ENCODE measurements around the gene SUSD5.

Gene SUSD5

DNA sequence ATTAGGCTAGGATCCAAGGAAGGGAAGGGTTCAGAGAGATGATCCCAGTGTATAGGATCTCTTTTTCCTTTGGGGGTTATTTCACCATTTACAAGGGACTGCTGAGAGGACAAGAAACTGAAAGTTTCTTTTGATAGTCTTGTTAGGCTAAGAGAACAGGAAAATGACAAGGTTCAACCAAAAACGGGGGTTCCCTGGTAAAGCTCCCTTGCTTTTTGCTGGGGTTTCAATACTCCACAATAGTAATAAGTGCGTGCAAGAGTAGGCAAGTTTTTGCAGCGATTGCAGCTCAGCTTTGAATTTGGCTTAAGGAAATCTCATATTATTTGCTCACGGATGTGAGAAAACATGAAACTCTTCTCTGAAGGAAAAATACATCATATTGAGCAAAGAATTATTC is 18.8 kb upstream of the SUSD5 start:
- H3K4me3 ChIP-seq (ENCODE audit: low read depth, low read length), result no peak overlapping the region
- no peak for DNase-seq (ENCODE audit: low read depth)
- TF ChIP-seq, protein P1, sequence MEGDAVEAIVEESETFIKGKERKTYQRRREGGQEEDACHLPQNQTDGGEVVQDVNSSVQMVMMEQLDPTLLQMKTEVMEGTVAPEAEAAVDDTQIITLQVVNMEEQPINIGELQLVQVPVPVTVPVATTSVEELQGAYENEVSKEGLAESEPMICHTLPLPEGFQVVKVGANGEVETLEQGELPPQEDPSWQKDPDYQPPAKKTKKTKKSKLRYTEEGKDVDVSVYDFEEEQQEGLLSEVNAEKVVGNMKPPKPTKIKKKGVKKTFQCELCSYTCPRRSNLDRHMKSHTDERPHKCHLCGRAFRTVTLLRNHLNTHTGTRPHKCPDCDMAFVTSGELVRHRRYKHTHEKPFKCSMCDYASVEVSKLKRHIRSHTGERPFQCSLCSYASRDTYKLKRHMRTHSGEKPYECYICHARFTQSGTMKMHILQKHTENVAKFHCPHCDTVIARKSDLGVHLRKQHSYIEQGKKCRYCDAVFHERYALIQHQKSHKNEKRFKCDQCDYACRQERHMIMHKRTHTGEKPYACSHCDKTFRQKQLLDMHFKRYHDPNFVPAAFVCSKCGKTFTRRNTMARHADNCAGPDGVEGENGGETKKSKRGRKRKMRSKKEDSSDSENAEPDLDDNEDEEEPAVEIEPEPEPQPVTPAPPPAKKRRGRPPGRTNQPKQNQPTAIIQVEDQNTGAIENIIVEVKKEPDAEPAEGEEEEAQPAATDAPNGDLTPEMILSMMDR (IDR thresholded peaks at IDR 0.05; ENCODE audit: control insufficient read depth, extremely low read depth, insufficient read depth), result no peak

GRCh38 chr3:33236005-33236404 is 17.4 kb upstream of the SUSD5 start:
- TF ChIP-seq, protein P1 (IDR thresholded peaks at IDR 0.05; ENCODE audit: control insufficient read depth, extremely low read depth, insufficient read depth), result no peak
- no peak overlapping the region for H3K4me3 ChIP-seq (ENCODE audit: low read depth, low read length)
- no peak for DNase-seq (ENCODE audit: low read depth)

DNA sequence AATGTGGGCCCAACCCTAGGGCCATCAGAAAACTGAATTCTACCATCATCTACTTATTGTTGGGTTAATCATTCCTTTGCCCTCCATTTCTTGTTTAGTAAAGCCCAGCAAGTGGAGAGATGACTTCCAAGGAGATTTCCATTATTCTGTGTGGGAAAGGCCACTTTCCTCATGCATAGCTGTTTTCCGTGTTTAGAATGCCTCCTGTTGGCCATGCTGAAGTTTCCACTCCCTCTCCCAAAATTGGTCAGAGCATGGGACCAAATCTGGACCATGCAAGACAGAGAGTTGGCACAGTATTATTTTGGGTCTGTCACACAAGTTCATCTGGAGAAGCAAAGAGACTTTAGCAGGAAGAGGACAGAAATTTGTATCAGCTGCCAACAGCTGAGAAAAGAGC is 15.3 kb upstream of the SUSD5 start:
- TF ChIP-seq, protein P1 (IDR thresholded peaks at IDR 0.05; ENCODE audit: control insufficient read depth, extremely low read depth, insufficient read depth), result no peak
- DNase-seq (ENCODE audit: low read depth), result no peak
- no peak overlapping the region for H3K4me3 ChIP-seq (ENCODE audit: low read depth, low read length)

DNA sequence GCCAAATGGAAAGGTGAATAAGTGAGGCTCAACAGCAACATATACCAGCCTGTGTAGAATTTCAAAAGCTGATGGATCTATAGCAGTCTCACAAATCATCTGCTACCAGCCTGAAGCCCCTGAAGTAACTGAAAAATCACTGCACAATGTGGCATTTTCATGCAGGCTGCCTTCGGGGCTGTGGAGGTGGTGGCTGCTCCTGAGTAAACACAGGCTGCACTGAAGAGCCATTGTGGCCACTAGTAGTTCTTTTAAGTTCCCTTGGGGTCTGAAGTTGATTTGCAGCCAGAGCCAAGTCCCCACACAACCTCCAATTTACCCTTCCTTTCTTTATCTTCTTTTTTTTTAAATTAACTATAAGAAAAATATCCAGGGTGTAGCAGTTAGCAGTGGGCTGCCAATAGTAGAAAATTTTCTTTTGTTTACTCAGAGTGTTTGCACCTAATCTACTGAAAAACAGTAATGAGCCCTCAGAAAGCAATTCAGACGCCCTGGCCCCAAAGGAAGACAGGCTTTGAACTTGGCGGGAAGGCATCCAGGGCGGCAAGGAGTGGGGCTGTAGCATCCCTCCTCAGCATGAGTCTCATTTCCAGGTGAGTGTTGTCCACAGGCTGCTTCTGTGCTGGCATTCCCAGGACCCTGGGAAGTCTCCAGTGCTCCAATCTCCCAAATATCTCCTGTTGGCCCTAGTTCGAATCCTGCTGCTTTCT is 13.3 kb upstream of the SUSD5 start:
- DNase-seq (ENCODE audit: low read depth), result no peak
- no peak overlapping the region for H3K4me3 ChIP-seq (ENCODE audit: low read depth, low read length)
- TF ChIP-seq, protein P1 (IDR thresholded peaks at IDR 0.05; ENCODE audit: control insufficient read depth, extremely low read depth, insufficient read depth), result no peak

DNA sequence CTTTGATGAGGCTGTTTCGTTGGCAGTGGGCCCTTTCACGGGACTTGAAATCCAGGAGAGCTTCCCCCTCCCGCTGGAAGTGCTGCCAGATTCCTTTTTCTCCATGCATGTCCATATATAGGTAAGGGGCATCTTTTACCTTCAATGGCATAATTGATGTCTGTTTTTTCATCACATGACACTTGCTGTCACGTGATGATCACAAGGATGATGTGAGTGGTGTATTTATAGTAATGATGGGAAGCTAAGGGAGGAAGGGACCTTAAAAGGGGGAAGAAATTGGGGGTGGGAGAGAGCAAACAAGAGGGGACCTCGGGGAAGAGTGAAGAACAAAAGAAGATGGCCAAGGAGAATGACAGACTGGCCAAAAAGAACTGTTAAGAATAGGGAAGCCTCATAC is 11.3 kb upstream of the SUSD5 start:
- no peak for DNase-seq (ENCODE audit: low read depth)
- H3K4me3 ChIP-seq (ENCODE audit: low read depth, low read length), result no peak overlapping the region
- TF ChIP-seq, protein P1 (IDR thresholded peaks at IDR 0.05; ENCODE audit: control insufficient read depth, extremely low read depth, insufficient read depth), result no peak

- no peak for DNase-seq (ENCODE audit: low read depth)
- H3K4me3 ChIP-seq (ENCODE audit: low read depth, low read length), result no peak overlapping the region
- TF ChIP-seq, protein P1 (IDR thresholded peaks at IDR 0.05; ENCODE audit: control insufficient read depth, extremely low read depth, insufficient read depth), result no peak
Measured at GRCh38 chr3:33229066-33229465, 10.5 kb upstream of the SUSD5 start.

DNA sequence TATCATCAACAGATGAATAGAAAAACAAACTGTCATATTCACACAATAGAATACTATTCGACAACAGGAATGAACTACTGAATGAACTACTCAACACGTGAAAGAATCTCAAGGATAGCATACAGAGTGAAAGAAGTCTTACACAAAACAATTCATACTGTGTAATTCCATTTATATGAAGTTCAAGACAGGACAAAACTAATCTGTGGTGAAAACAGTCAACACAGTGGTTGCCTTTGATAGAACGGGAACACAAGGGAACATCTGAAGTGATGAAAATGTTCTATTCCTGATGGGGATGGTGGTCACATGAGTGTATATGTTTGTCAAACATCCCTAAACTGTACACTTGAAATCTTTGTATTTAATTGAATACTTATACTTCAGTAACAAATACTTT is 2.6 kb upstream of the SUSD5 start:
- TF ChIP-seq, protein P1 (IDR thresholded peaks at IDR 0.05; ENCODE audit: control insufficient read depth, extremely low read depth, insufficient read depth), result no peak
- H3K4me3 ChIP-seq (ENCODE audit: low read depth, low read length), result no peak overlapping the region
- DNase-seq (ENCODE audit: low read depth), result no peak
